ENCODE results near the gene EOGT. TPM values are rescaled to one million over a fixed set of nuclear protein-coding genes. Genes with fewer than 3 reads are reported as not detected.

Gene EOGT
- total and polyA plus RNA-seq, 2 experiments from 2014 or later = 11.9 to 27.2 TPM

DNA sequence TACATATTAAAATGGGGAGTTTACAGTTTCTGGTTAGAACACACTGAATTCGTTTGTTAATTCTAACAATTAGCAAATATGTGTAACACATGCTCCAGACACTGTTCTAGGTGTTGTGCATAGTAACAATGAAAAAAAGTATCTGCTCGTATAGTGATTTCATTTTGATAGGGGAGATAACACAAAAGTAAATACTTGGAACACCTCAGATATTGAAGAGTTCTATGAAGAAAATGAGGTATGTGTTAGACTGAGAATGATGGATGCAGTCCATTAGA lies 45.4 kb upstream of the EOGT start:
- H3K36me3 ChIP-seq (ENCODE audit: insufficient read depth) = peaks cover 43% of the 10 kb centered on the region
- DNase-seq (ENCODE audit: low spot score) = no peak

More for the DNA sequence above, 45.4 kb upstream of the EOGT start:
- Histone ChIP-seq H3K4me2 (no peak overlapping the region), H3F3A (replicated peaks; ENCODE audit: low read depth) (no peaks in the 10 kb centered on the region), H3K9me2 (ENCODE audit: insufficient read depth) (no peaks in the 10 kb centered on the region), H4K20me1 (replicated peaks; ENCODE audit: insufficient read depth) (no peaks in the 10 kb centered on the region), H2AFZ (no peak overlapping the region), H3K79me2 (replicated peaks; ENCODE audit: insufficient read depth) (no peaks in the 10 kb centered on the region), H3K4me3 (no peak overlapping the region), H3K27ac (ENCODE audit: low read depth) (no peak overlapping the region), H3K27me3 (ENCODE audit: insufficient read depth) (no peaks in the 10 kb centered on the region), H3K4me1 (ENCODE audit: insufficient read depth) (no peaks in the 10 kb centered on the region)
- H3K9me3 Mint-ChIP-seq = no peaks in the 10 kb centered on the region
- peaks cover 56% of the 10 kb centered on the region for H3K36me3 Mint-ChIP-seq (ENCODE audit: low read depth)
- no peak for TF ChIP-seq ZNF114 (CRISPR knock-in tag; IDR thresholded peaks at IDR 0.05)
- TF ChIP-seq POLR2AphosphoS5 (IDR thresholded peaks at IDR 0.05; ENCODE audit: low read depth) = no peak
- no peak for TF ChIP-seq NANOG (IDR thresholded peaks at IDR 0.05; ENCODE audit: borderline replicate concordance)
- TF ChIP-seq, protein P1, sequence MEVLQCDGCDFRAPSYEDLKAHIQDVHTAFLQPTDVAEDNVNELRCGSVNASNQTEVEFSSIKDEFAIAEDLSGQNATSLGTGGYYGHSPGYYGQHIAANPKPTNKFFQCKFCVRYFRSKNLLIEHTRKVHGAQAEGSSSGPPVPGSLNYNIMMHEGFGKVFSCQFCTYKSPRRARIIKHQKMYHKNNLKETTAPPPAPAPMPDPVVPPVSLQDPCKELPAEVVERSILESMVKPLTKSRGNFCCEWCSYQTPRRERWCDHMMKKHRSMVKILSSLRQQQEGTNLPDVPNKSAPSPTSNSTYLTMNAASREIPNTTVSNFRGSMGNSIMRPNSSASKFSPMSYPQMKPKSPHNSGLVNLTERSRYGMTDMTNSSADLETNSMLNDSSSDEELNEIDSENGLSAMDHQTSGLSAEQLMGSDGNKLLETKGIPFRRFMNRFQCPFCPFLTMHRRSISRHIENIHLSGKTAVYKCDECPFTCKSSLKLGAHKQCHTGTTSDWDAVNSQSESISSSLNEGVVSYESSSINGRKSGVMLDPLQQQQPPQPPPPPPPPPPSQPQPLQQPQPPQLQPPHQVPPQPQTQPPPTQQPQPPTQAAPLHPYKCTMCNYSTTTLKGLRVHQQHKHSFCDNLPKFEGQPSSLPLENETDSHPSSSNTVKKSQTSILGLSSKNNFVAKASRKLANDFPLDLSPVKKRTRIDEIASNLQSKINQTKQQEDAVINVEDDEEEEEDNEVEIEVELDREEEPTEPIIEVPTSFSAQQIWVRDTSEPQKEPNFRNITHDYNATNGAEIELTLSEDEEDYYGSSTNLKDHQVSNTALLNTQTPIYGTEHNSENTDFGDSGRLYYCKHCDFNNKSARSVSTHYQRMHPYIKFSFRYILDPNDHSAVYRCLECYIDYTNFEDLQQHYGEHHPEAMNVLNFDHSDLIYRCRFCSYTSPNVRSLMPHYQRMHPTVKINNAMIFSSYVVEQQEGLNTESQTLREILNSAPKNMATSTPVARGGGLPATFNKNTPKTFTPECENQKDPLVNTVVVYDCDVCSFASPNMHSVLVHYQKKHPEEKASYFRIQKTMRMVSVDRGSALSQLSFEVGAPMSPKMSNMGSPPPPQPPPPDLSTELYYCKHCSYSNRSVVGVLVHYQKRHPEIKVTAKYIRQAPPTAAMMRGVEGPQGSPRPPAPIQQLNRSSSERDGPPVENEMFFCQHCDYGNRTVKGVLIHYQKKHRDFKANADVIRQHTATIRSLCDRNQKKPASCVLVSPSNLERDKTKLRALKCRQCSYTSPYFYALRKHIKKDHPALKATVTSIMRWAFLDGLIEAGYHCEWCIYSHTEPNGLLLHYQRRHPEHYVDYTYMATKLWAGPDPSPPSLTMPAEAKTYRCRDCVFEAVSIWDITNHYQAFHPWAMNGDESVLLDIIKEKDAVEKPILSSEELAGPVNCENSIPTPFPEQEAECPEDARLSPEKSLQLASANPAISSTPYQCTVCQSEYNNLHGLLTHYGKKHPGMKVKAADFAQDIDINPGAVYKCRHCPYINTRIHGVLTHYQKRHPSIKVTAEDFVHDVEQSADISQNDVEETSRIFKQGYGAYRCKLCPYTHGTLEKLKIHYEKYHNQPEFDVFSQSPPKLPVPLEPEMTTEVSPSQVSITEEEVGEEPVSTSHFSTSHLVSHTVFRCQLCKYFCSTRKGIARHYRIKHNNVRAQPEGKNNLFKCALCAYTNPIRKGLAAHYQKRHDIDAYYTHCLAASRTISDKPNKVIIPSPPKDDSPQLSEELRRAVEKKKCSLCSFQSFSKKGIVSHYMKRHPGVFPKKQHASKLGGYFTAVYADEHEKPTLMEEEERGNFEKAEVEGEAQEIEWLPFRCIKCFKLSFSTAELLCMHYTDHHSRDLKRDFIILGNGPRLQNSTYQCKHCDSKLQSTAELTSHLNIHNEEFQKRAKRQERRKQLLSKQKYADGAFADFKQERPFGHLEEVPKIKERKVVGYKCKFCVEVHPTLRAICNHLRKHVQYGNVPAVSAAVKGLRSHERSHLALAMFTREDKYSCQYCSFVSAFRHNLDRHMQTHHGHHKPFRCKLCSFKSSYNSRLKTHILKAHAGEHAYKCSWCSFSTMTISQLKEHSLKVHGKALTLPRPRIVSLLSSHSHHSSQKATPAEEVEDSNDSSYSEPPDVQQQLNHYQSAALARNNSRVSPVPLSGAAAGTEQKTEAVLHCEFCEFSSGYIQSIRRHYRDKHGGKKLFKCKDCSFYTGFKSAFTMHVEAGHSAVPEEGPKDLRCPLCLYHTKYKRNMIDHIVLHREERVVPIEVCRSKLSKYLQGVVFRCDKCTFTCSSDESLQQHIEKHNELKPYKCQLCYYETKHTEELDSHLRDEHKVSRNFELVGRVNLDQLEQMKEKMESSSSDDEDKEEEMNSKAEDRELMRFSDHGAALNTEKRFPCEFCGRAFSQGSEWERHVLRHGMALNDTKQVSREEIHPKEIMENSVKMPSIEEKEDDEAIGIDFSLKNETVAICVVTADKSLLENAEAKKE (CRISPR knock-in tag; IDR thresholded peaks at IDR 0.05) = no peak
- TF ChIP-seq CTCF (conservative IDR thresholded peaks at IDR 0.05; ENCODE audit: low read depth in 2 of 2) = no peak
- no peak for TF ChIP-seq CREB1 (CRISPR knock-in tag; IDR thresholded peaks at IDR 0.05; ENCODE audit: low read depth)
- no peak for TF ChIP-seq JUNB (IDR thresholded peaks at IDR 0.05; ENCODE audit: unreplicated experiment)
- no peak for TF ChIP-seq ZNF331 (CRISPR knock-in tag; IDR thresholded peaks at IDR 0.05; ENCODE audit: low read depth)
- no peak for TF ChIP-seq STAT1 (IDR thresholded peaks at IDR 0.05; ENCODE audit: unreplicated experiment)
- no peak for TF ChIP-seq EZH2 (IDR thresholded peaks at IDR 0.05; ENCODE audit: low read depth, unreplicated experiment)
- TF ChIP-seq, protein P2, sequence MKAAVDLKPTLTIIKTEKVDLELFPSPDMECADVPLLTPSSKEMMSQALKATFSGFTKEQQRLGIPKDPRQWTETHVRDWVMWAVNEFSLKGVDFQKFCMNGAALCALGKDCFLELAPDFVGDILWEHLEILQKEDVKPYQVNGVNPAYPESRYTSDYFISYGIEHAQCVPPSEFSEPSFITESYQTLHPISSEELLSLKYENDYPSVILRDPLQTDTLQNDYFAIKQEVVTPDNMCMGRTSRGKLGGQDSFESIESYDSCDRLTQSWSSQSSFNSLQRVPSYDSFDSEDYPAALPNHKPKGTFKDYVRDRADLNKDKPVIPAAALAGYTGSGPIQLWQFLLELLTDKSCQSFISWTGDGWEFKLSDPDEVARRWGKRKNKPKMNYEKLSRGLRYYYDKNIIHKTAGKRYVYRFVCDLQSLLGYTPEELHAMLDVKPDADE (IDR thresholded peaks at IDR 0.05) = no peak
- no peak for TF ChIP-seq REST (IDR thresholded peaks at IDR 0.05; ENCODE audit: unreplicated experiment)
- H3K27me3 Mint-ChIP-seq (ENCODE audit: insufficient read depth, low read depth, poor library complexity) = no peaks in the 10 kb centered on the region
- no peaks in the 10 kb centered on the region for H3K4me1 Mint-ChIP-seq
- no peak overlapping the region for H3K4me3 Mint-ChIP-seq
- H3K27ac Mint-ChIP-seq = no peak overlapping the region
- no peak for ATAC-seq

Measured in GM23338 (cell line).